ENCODE data around the gene DYNC1LI2.

GRCh38 chr16:66731101-66731500, 20.3 kb downstream of the DYNC1LI2 start:
- no peak for TF ChIP-seq CTCF (IDR thresholded peaks at IDR 0.05)
- no peak for TF ChIP-seq POLR2A (IDR thresholded peaks at IDR 0.05)
